ENCODE data around the gene SCN9A. TPM values are rescaled to one million over a fixed set of nuclear protein-coding genes. Genes with fewer than 3 reads are reported as not detected.

Gene SCN9A
- polyA plus RNA-seq, 1 donor = 7.3 TPM

DNA sequence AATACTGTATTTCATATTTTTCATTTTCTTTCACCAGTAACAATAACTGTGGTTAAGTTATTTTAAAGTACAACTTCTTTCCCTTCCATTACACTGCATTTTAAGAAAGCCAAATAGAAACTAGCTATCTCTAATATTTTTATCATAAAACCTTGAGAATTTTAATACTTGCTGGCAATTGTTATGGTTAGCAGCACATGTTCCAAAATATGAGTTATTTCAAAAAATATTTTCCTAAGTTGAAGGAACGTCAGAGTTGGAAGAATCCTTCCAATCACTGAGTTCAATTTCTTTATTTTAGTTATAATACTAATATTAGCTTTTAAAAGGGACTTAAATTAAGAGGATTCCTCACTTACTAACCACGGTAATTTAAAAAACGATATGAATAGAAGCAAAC is 68.4 kb downstream of the SCN9A start:
- H3K27ac ChIP-seq (ENCODE audit: low read length) = no peak overlapping the region
- no peaks in the 10 kb centered on the region for H3K27me3 ChIP-seq (ENCODE audit: control insufficient read depth, insufficient read depth, low read length)
- 95% methylated on average over 3 of the region's 3 CpGs for WGBS (ENCODE audit: insufficient coverage, low lambda C conversion rate)
- no peaks in the 10 kb centered on the region for H3K9me3 ChIP-seq (ENCODE audit: control insufficient read depth, low read depth, low read length)
- DNase-seq = no peak
- no peaks in the 10 kb centered on the region for H3K36me3 ChIP-seq (ENCODE audit: control insufficient read depth, insufficient read depth, low read length)
- H3K4me3 ChIP-seq (ENCODE audit: low read length) = no peak overlapping the region
- no peaks in the 10 kb centered on the region for H3K4me1 ChIP-seq (ENCODE audit: control insufficient read depth, insufficient read depth, low read length)

DNA sequence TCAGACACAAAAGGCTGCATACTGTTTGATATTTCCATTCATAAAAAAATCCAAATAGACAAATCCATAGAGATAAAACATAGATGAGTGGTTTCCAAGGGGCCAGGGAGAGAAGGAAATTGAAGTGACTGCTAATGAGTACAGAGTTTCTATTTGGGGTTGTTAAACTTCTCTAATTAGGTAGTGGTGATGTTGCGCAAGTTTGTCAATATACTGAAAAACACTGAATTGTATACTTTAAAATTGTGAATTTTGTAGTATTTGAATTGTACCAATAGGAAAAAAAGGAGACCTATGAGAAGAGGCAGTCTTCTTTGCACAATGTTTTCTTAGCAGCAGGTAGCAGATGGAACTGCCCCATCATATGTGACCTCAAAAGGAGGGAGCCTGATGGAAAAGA is 71.1 kb downstream of the SCN9A start:
- H3K4me3 ChIP-seq (ENCODE audit: low read length) = no peak overlapping the region
- no peak overlapping the region for H3K27ac ChIP-seq (ENCODE audit: low read length)
- no peaks in the 10 kb centered on the region for H3K4me1 ChIP-seq (ENCODE audit: control insufficient read depth, insufficient read depth, low read length)
- H3K9me3 ChIP-seq (ENCODE audit: control insufficient read depth, low read depth, low read length) = no peaks in the 10 kb centered on the region
- H3K27me3 ChIP-seq (ENCODE audit: control insufficient read depth, insufficient read depth, low read length) = no peaks in the 10 kb centered on the region
- WGBS (ENCODE audit: insufficient coverage, low lambda C conversion rate) = no CpG with 5 or more reads among the region's 1 CpG
- no peaks in the 10 kb centered on the region for H3K36me3 ChIP-seq (ENCODE audit: control insufficient read depth, insufficient read depth, low read length)
- DNase-seq = no peak

DNA sequence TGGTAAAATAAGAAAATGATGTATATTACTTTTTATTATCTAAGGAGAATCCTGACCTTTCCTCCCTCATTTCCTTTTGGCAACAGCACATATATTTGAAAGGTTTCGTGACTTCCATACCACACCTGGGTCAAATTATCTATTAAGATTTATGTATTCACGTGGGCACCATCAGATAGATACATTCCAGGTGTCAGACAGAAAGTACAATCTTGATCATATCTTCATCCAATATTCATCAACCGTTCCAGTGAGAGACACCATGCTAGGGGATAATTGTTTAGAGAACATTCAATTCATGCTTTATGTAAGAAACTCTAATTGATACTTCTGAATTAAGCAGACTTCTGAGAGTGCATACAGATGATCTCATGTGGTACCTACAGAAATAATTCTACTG is 73.7 kb downstream of the SCN9A start:
- no peaks in the 10 kb centered on the region for H3K36me3 ChIP-seq (ENCODE audit: control insufficient read depth, insufficient read depth, low read length)
- DNase-seq = no peak

DNA sequence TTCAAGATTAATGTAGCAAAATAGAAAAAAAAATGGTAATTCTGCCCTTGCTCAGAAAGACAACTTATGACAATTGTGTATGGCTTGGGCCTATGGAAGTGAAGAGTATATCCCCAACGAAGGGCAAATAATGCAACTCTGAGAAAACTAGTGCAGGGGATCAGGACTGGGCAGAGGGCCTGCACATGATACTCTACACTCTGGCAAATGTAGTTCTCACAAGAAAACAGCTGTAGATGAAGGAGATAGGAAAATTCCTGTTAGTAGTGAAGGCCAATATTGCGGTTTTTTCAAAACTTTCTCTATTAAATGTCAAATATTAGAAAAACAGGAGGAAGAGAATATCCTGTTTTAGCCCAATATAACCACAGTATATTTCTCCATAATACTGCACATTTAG is 77.8 kb downstream of the SCN9A start:
- no peak for DNase-seq
- H3K36me3 ChIP-seq (ENCODE audit: control insufficient read depth, insufficient read depth, low read length) = no peaks in the 10 kb centered on the region
- H3K27me3 ChIP-seq (ENCODE audit: control insufficient read depth, insufficient read depth, low read length) = no peaks in the 10 kb centered on the region
- 100% methylated on average over 2 of the region's 2 CpGs for WGBS (ENCODE audit: insufficient coverage, low lambda C conversion rate)
- H3K4me3 ChIP-seq (ENCODE audit: low read length) = no peak overlapping the region
- H3K4me1 ChIP-seq (ENCODE audit: control insufficient read depth, insufficient read depth, low read length) = no peaks in the 10 kb centered on the region
- no peaks in the 10 kb centered on the region for H3K9me3 ChIP-seq (ENCODE audit: control insufficient read depth, low read depth, low read length)
- no peak overlapping the region for H3K27ac ChIP-seq (ENCODE audit: low read length)

More for the DNA sequence above, 73.7 kb downstream of the SCN9A start:
- Histone ChIP-seq H3K4me1 (ENCODE audit: control insufficient read depth, insufficient read depth, low read length) (no peaks in the 10 kb centered on the region), H3K27me3 (ENCODE audit: control insufficient read depth, insufficient read depth, low read length) (no peaks in the 10 kb centered on the region), H3K9me3 (ENCODE audit: control insufficient read depth, low read depth, low read length) (no peaks in the 10 kb centered on the region), H3K27ac (ENCODE audit: low read length) (no peak overlapping the region), H3K4me3 (ENCODE audit: low read length) (no peak overlapping the region)
- 67% methylated on average over 1 of the region's 3 CpGs for WGBS (ENCODE audit: insufficient coverage, low lambda C conversion rate)

DNA sequence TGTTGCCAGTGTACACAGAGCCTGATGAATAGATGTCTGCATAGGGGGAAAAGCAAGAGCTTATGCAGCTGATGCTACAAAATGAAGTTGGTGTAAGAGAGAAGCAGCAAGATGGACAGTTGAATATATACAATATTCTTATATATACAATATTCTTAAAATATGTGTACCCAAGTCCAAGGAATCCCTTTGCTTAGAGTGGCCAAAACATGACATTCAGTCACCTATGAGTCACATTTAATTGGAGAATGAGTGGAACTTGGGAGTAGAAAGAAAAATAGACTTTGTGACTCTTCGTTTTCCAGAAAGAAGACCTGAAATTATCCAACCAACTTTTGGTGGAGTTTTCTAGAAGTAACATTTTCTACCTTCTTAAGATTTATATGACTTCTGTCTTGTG is 81.8 kb downstream of the SCN9A start:
- DNase-seq = no peak
- H3K27ac ChIP-seq (ENCODE audit: low read length) = no peak overlapping the region
- H3K4me3 ChIP-seq (ENCODE audit: low read length) = no peak overlapping the region
- no peaks in the 10 kb centered on the region for H3K4me1 ChIP-seq (ENCODE audit: control insufficient read depth, insufficient read depth, low read length)
- no peaks in the 10 kb centered on the region for H3K27me3 ChIP-seq (ENCODE audit: control insufficient read depth, insufficient read depth, low read length)
- no peaks in the 10 kb centered on the region for H3K9me3 ChIP-seq (ENCODE audit: control insufficient read depth, low read depth, low read length)
- no peaks in the 10 kb centered on the region for H3K36me3 ChIP-seq (ENCODE audit: control insufficient read depth, insufficient read depth, low read length)
- no CpG with 5 or more reads among the region's 1 CpG for WGBS (ENCODE audit: insufficient coverage, low lambda C conversion rate)

DNA sequence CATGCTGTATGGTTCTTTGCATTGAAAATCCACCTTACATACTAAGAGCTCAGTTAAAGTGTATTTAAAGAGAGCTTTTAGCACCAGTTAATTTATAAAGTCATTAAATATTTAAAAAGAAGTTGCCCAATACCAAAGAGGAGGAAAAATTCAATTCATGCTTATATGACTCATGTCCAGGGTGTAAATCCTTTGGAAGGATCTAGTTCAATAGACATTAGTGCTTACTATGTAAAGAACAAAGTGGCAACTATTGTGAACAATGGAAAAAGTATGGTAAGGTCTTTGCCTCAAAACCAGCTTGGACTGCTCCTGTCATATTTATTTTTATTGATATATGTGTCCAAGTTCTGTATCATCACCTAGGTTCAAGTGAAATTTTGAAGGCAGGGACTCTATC is 90.5 kb downstream of the SCN9A start:
- Histone ChIP-seq H3K4me1 (ENCODE audit: control insufficient read depth, insufficient read depth, low read length) (no peaks in the 10 kb centered on the region), H3K9me3 (ENCODE audit: control insufficient read depth, low read depth, low read length) (no peaks in the 10 kb centered on the region), H3K27ac (ENCODE audit: low read length) (no peak overlapping the region), H3K36me3 (ENCODE audit: control insufficient read depth, insufficient read depth, low read length) (no peaks in the 10 kb centered on the region), H3K27me3 (ENCODE audit: control insufficient read depth, insufficient read depth, low read length) (no peaks in the 10 kb centered on the region), H3K4me3 (ENCODE audit: low read length) (no peak overlapping the region)
- DNase-seq = no peak

DNA sequence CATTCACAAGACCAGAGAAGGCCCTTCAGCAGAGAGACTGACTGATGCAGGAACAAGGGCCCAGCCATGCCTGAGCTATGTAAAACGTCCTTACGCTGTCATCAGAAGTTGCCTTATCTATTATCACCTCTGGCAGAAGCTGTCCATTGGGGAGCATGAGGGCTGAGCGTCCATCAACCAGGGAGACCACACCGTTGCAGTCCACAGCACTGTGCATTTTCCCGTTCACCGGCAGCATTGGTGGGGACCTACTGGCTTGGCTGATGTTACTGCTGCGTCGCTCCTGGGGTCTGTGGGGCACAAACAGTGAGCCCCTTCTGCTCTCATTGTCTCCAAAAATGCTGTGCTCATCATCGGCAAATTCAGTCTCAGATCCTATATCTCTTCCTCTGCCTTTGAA is 91.4 kb downstream of the SCN9A start:
- Histone ChIP-seq H3K27ac (ENCODE audit: low read length) (no peak overlapping the region), H3K9me3 (ENCODE audit: control insufficient read depth, low read depth, low read length) (no peaks in the 10 kb centered on the region), H3K36me3 (ENCODE audit: control insufficient read depth, insufficient read depth, low read length) (no peaks in the 10 kb centered on the region), H3K27me3 (ENCODE audit: control insufficient read depth, insufficient read depth, low read length) (no peaks in the 10 kb centered on the region), H3K4me3 (ENCODE audit: low read length) (no peak overlapping the region), H3K4me1 (ENCODE audit: control insufficient read depth, insufficient read depth, low read length) (no peaks in the 10 kb centered on the region)
- DNase-seq = no peak
- WGBS (ENCODE audit: insufficient coverage, low lambda C conversion rate) = 100% methylated on average over 1 of the region's 9 CpGs

DNA sequence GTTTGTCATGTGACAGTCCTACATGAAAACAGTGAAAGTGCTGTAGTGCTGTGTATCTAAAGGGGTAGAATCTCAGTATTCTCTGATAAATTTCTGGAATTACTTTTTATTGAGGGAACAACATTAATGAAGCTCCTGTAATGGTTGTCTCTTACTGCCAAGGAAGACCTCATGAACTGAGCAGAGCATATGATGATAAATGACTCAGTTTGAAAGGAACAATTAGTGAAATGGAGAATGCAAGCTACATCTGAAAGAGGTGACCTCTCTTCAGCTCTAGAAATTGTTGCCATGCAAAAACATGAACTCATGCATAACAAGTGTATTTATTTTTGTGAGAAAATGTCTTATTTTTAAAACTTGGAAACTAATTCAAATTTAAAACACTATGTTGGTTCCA is 93.6 kb downstream of the SCN9A start:
- Histone ChIP-seq H3K27me3 (ENCODE audit: control insufficient read depth, insufficient read depth, low read length) (no peaks in the 10 kb centered on the region), H3K9me3 (ENCODE audit: control insufficient read depth, low read depth, low read length) (no peaks in the 10 kb centered on the region), H3K4me1 (ENCODE audit: control insufficient read depth, insufficient read depth, low read length) (no peaks in the 10 kb centered on the region), H3K4me3 (ENCODE audit: low read length) (no peak overlapping the region), H3K36me3 (ENCODE audit: control insufficient read depth, insufficient read depth, low read length) (no peaks in the 10 kb centered on the region), H3K27ac (ENCODE audit: low read length) (no peak overlapping the region)
- DNase-seq = no peak

DNA sequence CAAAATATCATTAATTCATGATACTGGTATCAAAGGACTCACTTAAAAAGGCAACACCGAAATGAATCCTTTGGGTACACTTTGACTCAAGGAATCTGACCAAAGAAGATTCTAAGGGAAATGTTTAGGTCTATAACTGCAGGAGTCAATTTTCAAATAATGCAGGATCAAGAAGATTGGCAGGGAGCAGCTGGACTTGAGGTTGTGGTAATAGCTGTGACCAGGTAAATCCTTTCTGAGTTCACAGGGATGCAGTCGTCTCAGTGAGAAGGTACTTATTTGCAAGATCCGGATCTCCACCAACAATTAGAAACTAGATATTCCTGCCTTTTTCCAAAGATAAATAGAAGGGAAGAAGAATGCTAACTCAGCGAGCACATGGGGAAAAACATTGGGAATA is 96.9 kb downstream of the SCN9A start:
- H3K4me3 ChIP-seq (ENCODE audit: low read length) = no peak overlapping the region
- DNase-seq = no peak
- no peaks in the 10 kb centered on the region for H3K36me3 ChIP-seq (ENCODE audit: control insufficient read depth, insufficient read depth, low read length)
- no peak overlapping the region for H3K27ac ChIP-seq (ENCODE audit: low read length)
- H3K27me3 ChIP-seq (ENCODE audit: control insufficient read depth, insufficient read depth, low read length) = no peaks in the 10 kb centered on the region
- H3K9me3 ChIP-seq (ENCODE audit: control insufficient read depth, low read depth, low read length) = no peaks in the 10 kb centered on the region
- 82% methylated on average over 3 of the region's 4 CpGs for WGBS (ENCODE audit: insufficient coverage, low lambda C conversion rate)
- H3K4me1 ChIP-seq (ENCODE audit: control insufficient read depth, insufficient read depth, low read length) = no peaks in the 10 kb centered on the region

DNA sequence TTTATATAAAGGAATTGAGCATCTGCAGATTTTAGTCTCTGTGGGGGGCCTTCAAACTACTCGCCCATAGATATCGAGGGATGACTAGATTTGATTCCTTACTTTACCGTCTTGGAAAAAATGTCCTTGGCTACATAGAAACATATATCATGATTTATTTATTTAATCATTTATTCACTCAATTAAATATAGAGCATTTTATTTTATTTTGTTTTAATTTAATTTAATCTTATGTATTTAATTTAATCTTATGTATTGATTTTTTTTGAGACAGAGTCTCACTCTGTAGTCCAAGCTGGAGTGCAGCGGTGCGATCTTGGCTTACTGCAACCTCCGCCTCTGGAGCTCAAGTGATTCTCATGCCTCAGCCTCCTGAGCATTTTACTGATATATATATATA is 105.4 kb downstream of the SCN9A start:
- no peaks in the 10 kb centered on the region for H3K9me3 ChIP-seq (ENCODE audit: control insufficient read depth, low read depth, low read length)

DNA sequence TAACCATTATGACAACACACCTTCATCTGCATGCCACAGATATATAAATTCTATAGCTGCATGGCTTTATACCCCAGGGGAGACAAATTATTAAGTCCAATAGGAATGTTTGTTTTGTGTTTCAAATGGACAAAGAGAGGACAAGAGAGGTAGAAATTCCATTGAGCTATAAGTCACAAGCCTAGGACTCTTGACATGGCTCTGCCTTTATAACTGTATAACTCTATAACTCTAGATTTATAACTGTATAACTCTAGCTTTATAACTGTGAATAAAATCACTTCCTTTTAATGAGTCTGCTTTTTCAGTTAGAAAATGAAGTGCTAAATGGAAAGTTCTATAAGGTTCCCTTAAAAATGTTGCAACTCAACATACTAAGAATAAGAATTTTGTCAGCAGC is 106.4 kb downstream of the SCN9A start:
- Histone ChIP-seq H3K9me3 (ENCODE audit: control insufficient read depth, low read depth, low read length) (no peaks in the 10 kb centered on the region), H3K4me3 (ENCODE audit: low read length) (no peak overlapping the region), H3K27me3 (ENCODE audit: control insufficient read depth, insufficient read depth, low read length) (no peaks in the 10 kb centered on the region), H3K36me3 (ENCODE audit: control insufficient read depth, insufficient read depth, low read length) (no peaks in the 10 kb centered on the region), H3K4me1 (ENCODE audit: control insufficient read depth, insufficient read depth, low read length) (no peaks in the 10 kb centered on the region), H3K27ac (ENCODE audit: low read length) (no peak overlapping the region)
- no peak for DNase-seq

More for the DNA sequence above, 105.4 kb downstream of the SCN9A start:
- H3K36me3 ChIP-seq (ENCODE audit: control insufficient read depth, insufficient read depth, low read length) = no peaks in the 10 kb centered on the region
- WGBS (ENCODE audit: insufficient coverage, low lambda C conversion rate) = 87% methylated on average over 4 of the region's 6 CpGs
- no peak overlapping the region for H3K27ac ChIP-seq (ENCODE audit: low read length)
- no peak for DNase-seq
- H3K4me3 ChIP-seq (ENCODE audit: low read length) = no peak overlapping the region
- no peaks in the 10 kb centered on the region for H3K4me1 ChIP-seq (ENCODE audit: control insufficient read depth, insufficient read depth, low read length)
- H3K27me3 ChIP-seq (ENCODE audit: control insufficient read depth, insufficient read depth, low read length) = no peaks in the 10 kb centered on the region

DNA sequence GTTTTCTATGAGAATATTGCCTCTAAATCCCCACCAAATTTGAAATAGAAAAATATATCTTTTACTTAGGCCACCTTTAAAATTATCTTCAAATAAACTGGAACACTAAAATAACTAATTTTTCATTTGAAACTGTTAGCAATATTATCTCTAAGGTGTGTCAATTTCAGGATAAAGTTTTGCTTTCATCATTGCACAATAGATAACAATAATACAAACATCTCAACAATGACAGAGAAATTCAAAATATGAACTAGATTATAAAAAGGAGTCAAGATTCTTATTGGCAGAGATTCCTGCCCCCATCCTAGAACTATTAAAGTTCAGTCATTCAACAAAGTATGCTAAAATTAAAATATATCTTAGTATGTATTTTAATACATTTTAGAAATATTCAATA is 117.9 kb downstream of the SCN9A start:
- Histone ChIP-seq H3K27ac (ENCODE audit: low read length) (no peak overlapping the region), H3K4me3 (ENCODE audit: low read length) (no peak overlapping the region), H3K4me1 (ENCODE audit: control insufficient read depth, insufficient read depth, low read length) (no peaks in the 10 kb centered on the region), H3K36me3 (ENCODE audit: control insufficient read depth, insufficient read depth, low read length) (no peaks in the 10 kb centered on the region), H3K9me3 (ENCODE audit: control insufficient read depth, low read depth, low read length) (no peaks in the 10 kb centered on the region), H3K27me3 (ENCODE audit: control insufficient read depth, insufficient read depth, low read length) (no peaks in the 10 kb centered on the region)
- DNase-seq = no peak
